HG03025 (cell line): ENCODE data around the gene FOXI1.
"Not testable (repeated sequence)": the region's sequence is repeated elsewhere in the genome, so short reads cannot be mapped to it uniquely, and the experiment has no call there.

Experiments used
- ATAC-seq: cut with Tn5 transposase; IDR thresholded peaks from one replicate; pipeline ENCODE4 v1.9.1; 2021; ENCODE audit warnings: mild to moderate bottlenecking, moderate library complexity; ENCODE audit not compliant: unreplicated experiment, low FRiP score

Gene FOXI1

GRCh38 chr5:170117736-170118135 is 12.0 kb downstream of the FOXI1 start:
- ATAC-seq: no peak

GRCh38 chr5:170120576-170120975 is 14.9 kb downstream of the FOXI1 start:
- no peak for ATAC-seq

GRCh38 chr5:170121321-170121720 is 15.6 kb downstream of the FOXI1 start:
- no peak for ATAC-seq

GRCh38 chr5:170126061-170126460 is 20.4 kb downstream of the FOXI1 start:
- ATAC-seq: no peak

GRCh38 chr5:170126626-170127025 is 20.9 kb downstream of the FOXI1 start:
- no peak for ATAC-seq

GRCh38 chr5:170131235-170131634 is 25.5 kb downstream of the FOXI1 start:
- no peak for ATAC-seq

GRCh38 chr5:170132269-170132975 is 26.7 kb downstream of the FOXI1 start:
- ATAC-seq: no peak

- no peak for ATAC-seq
Observed at GRCh38 chr5:170132976-170133448, 27.3 kb downstream of the FOXI1 start.

- no peak for ATAC-seq
Observed at GRCh38 chr5:170135796-170136490, 30.2 kb downstream of the FOXI1 start.

- no peak for ATAC-seq
Observed at GRCh38 chr5:170136506-170136905, 30.8 kb downstream of the FOXI1 start.

- no peak for ATAC-seq
Observed at GRCh38 chr5:170137694-170138214, 32.1 kb downstream of the FOXI1 start.

- ATAC-seq: no peak
Observed at GRCh38 chr5:170138273-170138672, 32.6 kb downstream of the FOXI1 start.

- no peak for ATAC-seq
Observed at GRCh38 chr5:170139786-170140335, 34.2 kb downstream of the FOXI1 start.

GRCh38 chr5:170141196-170141595 is 35.5 kb downstream of the FOXI1 start:
- ATAC-seq: not testable (repeated sequence)

- no peak for ATAC-seq
Observed at GRCh38 chr5:170141636-170142035, 35.9 kb downstream of the FOXI1 start.

GRCh38 chr5:170142196-170142595 is 36.5 kb downstream of the FOXI1 start:
- ATAC-seq: no peak

GRCh38 chr5:170143091-170143490 is 37.4 kb downstream of the FOXI1 start:
- ATAC-seq: no peak

- ATAC-seq: no peak
Observed at GRCh38 chr5:170143710-170144109, 38.0 kb downstream of the FOXI1 start.

GRCh38 chr5:170144286-170145023 is 38.8 kb downstream of the FOXI1 start:
- no peak for ATAC-seq

GRCh38 chr5:170145462-170145861 is 39.8 kb downstream of the FOXI1 start:
- ATAC-seq: no peak
